Measurements from ENCODE around the gene HGFAC.

DNA sequence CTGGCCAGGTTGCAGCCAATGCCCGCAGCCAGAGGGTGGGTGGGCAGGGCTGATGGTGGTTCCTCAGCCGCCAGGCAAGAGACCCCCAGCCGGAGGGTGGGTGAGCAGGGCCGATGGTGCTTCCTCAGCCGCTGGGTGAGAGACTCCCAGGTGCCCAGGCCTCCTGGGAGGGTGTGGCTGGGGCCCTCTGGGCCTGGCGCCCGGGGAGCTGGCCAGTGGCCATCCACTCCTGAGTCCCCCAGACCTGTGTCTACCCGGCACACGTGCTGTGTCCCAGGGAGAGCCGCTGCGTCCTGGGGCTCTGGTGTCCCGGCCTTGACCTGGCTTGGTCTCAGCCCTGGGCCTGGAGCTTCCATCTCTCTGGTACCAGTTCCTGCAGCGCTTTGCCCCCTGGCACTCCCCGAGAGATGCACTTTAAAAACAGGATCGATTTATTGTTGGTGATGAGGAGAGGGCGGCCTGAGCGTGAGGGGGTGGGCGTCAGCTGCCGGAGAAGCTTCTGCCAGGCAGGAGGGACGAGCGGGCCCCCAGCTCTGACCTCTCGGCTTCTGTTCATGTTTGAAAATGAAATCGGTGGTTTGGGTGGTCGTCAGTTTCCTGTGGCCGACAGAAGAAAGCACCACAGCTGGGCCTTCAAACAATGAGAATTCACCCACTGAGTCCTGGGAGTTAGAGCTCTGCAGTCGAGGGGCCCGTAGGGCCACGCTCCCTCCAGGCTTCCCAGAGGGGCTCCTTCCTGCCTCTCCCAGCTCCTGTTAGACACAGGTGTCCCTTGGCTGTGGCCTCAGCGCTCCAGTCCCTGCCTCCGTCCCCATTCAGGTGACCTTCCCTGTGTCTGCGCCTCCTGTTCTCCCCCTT lies 27.8 kb downstream of the HGFAC start:
- TF ChIP-seq, protein P1, sequence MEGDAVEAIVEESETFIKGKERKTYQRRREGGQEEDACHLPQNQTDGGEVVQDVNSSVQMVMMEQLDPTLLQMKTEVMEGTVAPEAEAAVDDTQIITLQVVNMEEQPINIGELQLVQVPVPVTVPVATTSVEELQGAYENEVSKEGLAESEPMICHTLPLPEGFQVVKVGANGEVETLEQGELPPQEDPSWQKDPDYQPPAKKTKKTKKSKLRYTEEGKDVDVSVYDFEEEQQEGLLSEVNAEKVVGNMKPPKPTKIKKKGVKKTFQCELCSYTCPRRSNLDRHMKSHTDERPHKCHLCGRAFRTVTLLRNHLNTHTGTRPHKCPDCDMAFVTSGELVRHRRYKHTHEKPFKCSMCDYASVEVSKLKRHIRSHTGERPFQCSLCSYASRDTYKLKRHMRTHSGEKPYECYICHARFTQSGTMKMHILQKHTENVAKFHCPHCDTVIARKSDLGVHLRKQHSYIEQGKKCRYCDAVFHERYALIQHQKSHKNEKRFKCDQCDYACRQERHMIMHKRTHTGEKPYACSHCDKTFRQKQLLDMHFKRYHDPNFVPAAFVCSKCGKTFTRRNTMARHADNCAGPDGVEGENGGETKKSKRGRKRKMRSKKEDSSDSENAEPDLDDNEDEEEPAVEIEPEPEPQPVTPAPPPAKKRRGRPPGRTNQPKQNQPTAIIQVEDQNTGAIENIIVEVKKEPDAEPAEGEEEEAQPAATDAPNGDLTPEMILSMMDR (IDR thresholded peaks at IDR 0.05; ENCODE audit: low read depth, low read length, poor library complexity, severe bottlenecking), result no peak
- no peak for TF ChIP-seq EZH2phosphoT487 (IDR thresholded peaks at IDR 0.05; ENCODE audit: borderline replicate concordance, low read length)
